ENCODE results near the gene P2RY14.
A peak's percentile ranks its signal among the peaks of the same experiment; 100 is the strongest.

Gene P2RY14

DNA sequence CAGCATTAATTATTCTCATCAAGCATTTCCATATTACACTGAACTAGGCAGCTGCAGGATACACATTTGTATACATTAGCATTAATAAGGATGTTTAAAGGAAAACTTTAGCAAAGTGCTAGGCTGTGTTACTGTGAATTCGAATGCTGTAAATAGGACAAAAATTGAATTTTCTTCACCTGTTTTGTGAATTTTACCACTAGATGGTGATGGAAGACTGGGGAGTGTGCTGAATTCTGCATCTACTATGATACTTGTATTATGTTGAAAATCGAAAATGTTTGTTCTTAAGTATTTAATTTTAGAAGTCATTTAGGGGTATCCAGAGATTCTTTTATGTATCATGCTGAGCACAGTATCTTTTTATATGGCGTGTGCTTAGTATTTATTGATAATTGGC, 12.3 kb upstream of the P2RY14 start:
- peak; percentile 45 for TF ChIP-seq CTCF (IDR thresholded peaks at IDR 0.05; ENCODE audit: insufficient read depth, low read depth, low read length, missing control alignments)
- H3K4me3 ChIP-seq (ENCODE audit: low read depth, low read length) = no peak overlapping the region
- DNase-seq (ENCODE audit: low read depth) = peak; percentile 29

DNA sequence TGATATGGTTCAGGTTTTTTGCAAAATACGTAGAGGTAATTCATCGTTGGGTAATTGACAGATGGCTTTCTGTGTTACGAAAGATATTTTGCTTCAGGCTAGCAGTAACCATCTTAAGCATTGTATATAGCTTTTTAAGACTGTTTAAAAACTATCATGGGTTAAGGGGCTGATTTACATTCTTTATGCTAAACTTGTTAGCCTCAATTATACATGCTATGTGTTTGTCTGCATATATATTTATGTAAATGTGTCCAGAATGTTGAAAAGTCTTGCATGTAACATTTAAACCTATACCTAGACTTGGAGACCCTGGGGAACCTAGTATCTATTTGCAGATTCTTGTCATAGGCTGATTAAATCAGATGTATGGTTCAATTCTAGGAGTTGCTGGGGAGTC, 11.1 kb upstream of the P2RY14 start:
- TF ChIP-seq CTCF (IDR thresholded peaks at IDR 0.05; ENCODE audit: insufficient read depth, low read depth, low read length, missing control alignments) = no peak
- no peak overlapping the region for H3K4me3 ChIP-seq (ENCODE audit: low read depth, low read length)
- no peak for DNase-seq (ENCODE audit: low read depth)

DNA sequence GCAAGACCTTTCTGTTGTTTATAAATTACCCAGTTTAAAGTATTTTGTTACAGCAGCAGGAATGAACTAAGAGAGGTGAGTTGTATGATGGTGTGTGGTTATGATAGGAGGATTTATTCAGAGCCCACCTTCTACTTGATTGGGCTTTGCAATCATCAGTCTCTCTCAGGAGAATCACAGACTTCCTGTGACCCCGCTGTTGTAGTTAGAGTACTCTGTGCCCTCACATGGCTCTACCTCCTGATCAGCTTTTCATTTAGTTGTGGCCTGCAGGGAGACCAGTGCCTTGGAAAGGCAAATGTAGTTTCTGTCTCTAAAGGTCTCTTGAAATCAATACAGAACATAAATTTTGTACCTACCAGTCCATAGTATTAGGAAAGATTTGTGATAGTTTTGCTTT, 7.6 kb upstream of the P2RY14 start:
- DNase-seq (ENCODE audit: low read depth) = no peak
- no peak for TF ChIP-seq CTCF (IDR thresholded peaks at IDR 0.05; ENCODE audit: insufficient read depth, low read depth, low read length, missing control alignments)
- H3K4me3 ChIP-seq (ENCODE audit: low read depth, low read length) = no peak overlapping the region

DNA sequence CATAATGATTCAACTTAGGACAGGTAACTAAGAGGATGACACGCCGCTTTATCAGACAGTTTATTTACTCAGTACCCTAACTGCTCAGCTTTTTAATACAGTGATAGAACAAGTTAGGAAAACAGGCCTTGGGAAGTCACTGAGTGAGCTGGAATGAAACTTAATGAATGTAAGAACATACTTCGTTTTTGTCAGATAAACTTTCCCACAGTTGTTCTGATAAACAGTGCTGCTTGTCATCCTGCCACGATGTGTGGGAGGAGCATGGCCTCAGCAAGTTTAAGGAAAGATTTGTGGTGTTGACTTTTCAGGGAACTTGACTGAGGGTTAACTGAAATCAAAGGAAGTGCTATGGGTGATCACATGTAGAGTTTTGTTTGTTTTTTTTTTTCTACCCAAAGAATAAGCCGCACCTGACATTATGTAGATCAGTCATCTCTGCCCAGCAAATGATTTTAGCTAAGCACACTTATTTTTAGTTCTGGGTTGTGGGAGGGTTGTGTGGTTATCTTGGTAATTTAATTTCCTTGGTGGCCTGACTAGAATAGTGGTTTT, 5.6 kb upstream of the P2RY14 start:
- no peak for DNase-seq (ENCODE audit: low read depth)
- no peak for TF ChIP-seq CTCF (IDR thresholded peaks at IDR 0.05; ENCODE audit: insufficient read depth, low read depth, low read length, missing control alignments)

DNA sequence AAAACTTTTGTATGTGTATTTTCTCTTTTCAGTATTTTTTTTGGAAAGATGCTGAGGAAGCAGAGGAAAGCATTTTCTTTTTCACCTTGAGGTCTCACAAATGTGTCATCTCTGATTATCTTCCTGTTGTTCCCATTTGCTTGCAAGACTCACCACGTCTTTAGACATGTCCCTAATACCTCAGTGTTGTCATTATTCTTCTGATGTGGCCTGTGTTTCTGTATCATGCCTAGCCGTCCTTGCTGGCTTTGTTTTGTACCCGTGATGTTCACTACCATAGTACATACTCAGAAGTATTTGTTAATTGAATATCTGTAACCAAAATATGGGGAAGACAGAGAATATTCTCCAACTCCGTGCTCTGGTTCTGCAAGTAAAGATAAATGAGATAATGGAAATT, 5.0 kb upstream of the P2RY14 start:
- H3K4me3 ChIP-seq (ENCODE audit: low read depth, low read length) = no peak overlapping the region
- no peak for TF ChIP-seq CTCF (IDR thresholded peaks at IDR 0.05; ENCODE audit: insufficient read depth, low read depth, low read length, missing control alignments)
- no peak for DNase-seq (ENCODE audit: low read depth)

More for the DNA sequence above, 5.6 kb upstream of the P2RY14 start:
- no peak overlapping the region for H3K4me3 ChIP-seq (ENCODE audit: low read depth, low read length)

GRCh38 chr3:151282921-151283320, 4.6 kb upstream of the P2RY14 start:
- DNase-seq (ENCODE audit: low read depth) = peak; percentile 67
- TF ChIP-seq CTCF (IDR thresholded peaks at IDR 0.05; ENCODE audit: insufficient read depth, low read depth, low read length, missing control alignments) = peak; percentile 49
- no peak overlapping the region for H3K4me3 ChIP-seq (ENCODE audit: low read depth, low read length)

GRCh38 chr3:151281671-151282324, 3.5 kb upstream of the P2RY14 start:
- TF ChIP-seq CTCF (IDR thresholded peaks at IDR 0.05; ENCODE audit: insufficient read depth, low read depth, low read length, missing control alignments) = no peak
- no peak overlapping the region for H3K4me3 ChIP-seq (ENCODE audit: low read depth, low read length)
- no peak for DNase-seq (ENCODE audit: low read depth)

All from GM12865 (cell line).